Measurements from ENCODE around the gene PRC1.

PRC1 gene

GRCh38 chr15:90982135-90982534 is 12.2 kb downstream of the PRC1 start:
- no peak overlapping the region for H3K4me3 ChIP-seq (ENCODE audit: low read length)
- H3K9me3 ChIP-seq (ENCODE audit: low read length): no peaks in the 10 kb centered on the region
- H3K4me1 ChIP-seq (ENCODE audit: insufficient read depth, low read length): no peaks in the 10 kb centered on the region
- no peak overlapping the region for H2AFZ ChIP-seq (ENCODE audit: low read depth, low read length)
- H3K36me3 ChIP-seq (ENCODE audit: insufficient read depth, low read length): peaks cover 69% of the 10 kb centered on the region
- H3K27me3 ChIP-seq (ENCODE audit: insufficient read depth, low read length): no peaks in the 10 kb centered on the region

GRCh38 chr15:90981681-90982080 is 12.7 kb downstream of the PRC1 start:
- H3K36me3 ChIP-seq (ENCODE audit: insufficient read depth, low read length): peaks cover 73% of the 10 kb centered on the region
- no peaks in the 10 kb centered on the region for H3K9me3 ChIP-seq (ENCODE audit: low read length)
- no peaks in the 10 kb centered on the region for H3K4me1 ChIP-seq (ENCODE audit: insufficient read depth, low read length)
- no peak overlapping the region for H3K4me3 ChIP-seq (ENCODE audit: low read length)
- H3K27me3 ChIP-seq (ENCODE audit: insufficient read depth, low read length): no peaks in the 10 kb centered on the region
- H2AFZ ChIP-seq (ENCODE audit: low read depth, low read length): no peak overlapping the region

DNA sequence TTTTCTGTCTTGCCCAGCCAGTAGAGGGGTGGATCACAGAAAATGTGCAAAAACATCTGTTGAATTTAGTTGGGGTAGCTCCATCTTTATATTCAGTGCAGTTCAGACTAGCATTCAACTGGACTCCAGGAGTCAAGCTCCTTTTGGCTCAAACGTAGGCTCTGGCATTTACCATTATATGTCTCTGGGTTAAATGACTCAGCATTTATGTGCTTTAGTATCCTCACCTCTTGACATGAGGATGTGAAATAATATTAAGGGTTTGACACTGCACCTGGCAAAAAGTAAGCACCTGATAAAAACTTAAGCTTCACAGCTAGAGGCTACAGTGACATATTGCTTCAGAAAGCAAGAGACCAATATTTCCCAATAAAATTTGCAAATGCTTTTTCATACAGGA is 14.8 kb downstream of the PRC1 start:
- no peak overlapping the region for H3K4me3 ChIP-seq (ENCODE audit: low read length)
- H3K9me3 ChIP-seq (ENCODE audit: low read length): no peaks in the 10 kb centered on the region
- no peak overlapping the region for H2AFZ ChIP-seq (ENCODE audit: low read depth, low read length)
- peaks cover 83% of the 10 kb centered on the region for H3K36me3 ChIP-seq (ENCODE audit: insufficient read depth, low read length)
- H3K4me1 ChIP-seq (ENCODE audit: insufficient read depth, low read length): no peaks in the 10 kb centered on the region
- no peaks in the 10 kb centered on the region for H3K27me3 ChIP-seq (ENCODE audit: insufficient read depth, low read length)

- H3K4me3 ChIP-seq (ENCODE audit: low read length): no peak overlapping the region
- no peak overlapping the region for H2AFZ ChIP-seq (ENCODE audit: low read depth, low read length)
- no peaks in the 10 kb centered on the region for H3K27me3 ChIP-seq (ENCODE audit: insufficient read depth, low read length)
- no peaks in the 10 kb centered on the region for H3K4me1 ChIP-seq (ENCODE audit: insufficient read depth, low read length)
- no peaks in the 10 kb centered on the region for H3K9me3 ChIP-seq (ENCODE audit: low read length)
- H3K36me3 ChIP-seq (ENCODE audit: insufficient read depth, low read length): peaks cover 71% of the 10 kb centered on the region
Observed at GRCh38 chr15:90974216-90974615, 20.1 kb downstream of the PRC1 start.

GRCh38 chr15:90972133-90972532 is 22.2 kb downstream of the PRC1 start:
- no peaks in the 10 kb centered on the region for H3K9me3 ChIP-seq (ENCODE audit: low read length)
- no peak overlapping the region for H3K4me3 ChIP-seq (ENCODE audit: low read length)
- no peaks in the 10 kb centered on the region for H3K27me3 ChIP-seq (ENCODE audit: insufficient read depth, low read length)
- H3K4me1 ChIP-seq (ENCODE audit: insufficient read depth, low read length): no peaks in the 10 kb centered on the region
- H2AFZ ChIP-seq (ENCODE audit: low read depth, low read length): no peak overlapping the region
- H3K36me3 ChIP-seq (ENCODE audit: insufficient read depth, low read length): peaks cover 76% of the 10 kb centered on the region

DNA sequence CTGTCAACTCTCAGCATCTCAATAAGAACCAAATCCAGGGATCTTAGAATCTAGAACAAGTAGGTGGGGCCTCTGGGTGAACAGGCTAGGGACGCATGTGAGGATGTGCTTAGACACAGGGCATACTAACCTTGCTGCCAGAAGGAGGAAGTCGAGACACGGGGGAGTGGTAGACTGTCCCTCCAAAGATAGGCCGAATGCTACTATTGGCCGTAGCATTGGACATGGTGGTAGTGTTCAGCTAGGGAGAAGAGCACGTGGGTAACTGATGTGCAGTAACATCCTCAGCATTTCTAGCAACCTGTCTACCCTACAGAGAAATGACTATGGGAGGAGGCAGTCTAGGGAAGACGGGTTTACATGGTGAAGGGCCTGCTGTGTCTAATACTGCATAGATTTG is 24.1 kb downstream of the PRC1 start:
- H3K36me3 ChIP-seq (ENCODE audit: insufficient read depth, low read length): peaks cover 80% of the 10 kb centered on the region
- no peaks in the 10 kb centered on the region for H3K27me3 ChIP-seq (ENCODE audit: insufficient read depth, low read length)

DNA sequence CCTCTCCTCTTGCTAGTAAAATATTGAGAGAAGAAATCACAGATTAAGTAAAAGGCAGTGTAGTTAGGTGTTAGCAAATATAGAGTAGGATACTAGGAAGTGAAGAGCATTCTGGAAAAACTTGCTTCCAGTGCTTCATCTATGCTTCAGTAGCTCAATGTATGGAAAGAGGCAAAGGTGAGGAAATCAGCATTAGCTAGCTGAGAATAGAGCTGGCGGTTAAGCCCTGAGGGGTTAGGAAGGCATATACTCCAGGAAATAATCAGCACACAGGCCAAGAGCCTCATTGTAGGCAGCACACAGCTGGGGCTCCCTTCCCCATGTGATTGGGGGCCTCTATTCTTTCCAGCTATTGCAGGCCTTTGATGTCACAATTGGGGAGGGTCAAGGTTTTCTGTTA is 25.9 kb downstream of the PRC1 start:
- H2AFZ ChIP-seq (ENCODE audit: low read depth, low read length): no peak overlapping the region
- H3K4me1 ChIP-seq (ENCODE audit: insufficient read depth, low read length): no peaks in the 10 kb centered on the region
- no peaks in the 10 kb centered on the region for H3K9me3 ChIP-seq (ENCODE audit: low read length)
- H3K27me3 ChIP-seq (ENCODE audit: insufficient read depth, low read length): no peaks in the 10 kb centered on the region
- H3K4me3 ChIP-seq (ENCODE audit: low read length): no peak overlapping the region
- H3K36me3 ChIP-seq (ENCODE audit: insufficient read depth, low read length): peaks cover 76% of the 10 kb centered on the region

More for the DNA sequence above, 24.1 kb downstream of the PRC1 start:
- no peaks in the 10 kb centered on the region for H3K9me3 ChIP-seq (ENCODE audit: low read length)
- no peaks in the 10 kb centered on the region for H3K4me1 ChIP-seq (ENCODE audit: insufficient read depth, low read length)
- no peak overlapping the region for H3K4me3 ChIP-seq (ENCODE audit: low read length)
- no peak overlapping the region for H2AFZ ChIP-seq (ENCODE audit: low read depth, low read length)

DNA sequence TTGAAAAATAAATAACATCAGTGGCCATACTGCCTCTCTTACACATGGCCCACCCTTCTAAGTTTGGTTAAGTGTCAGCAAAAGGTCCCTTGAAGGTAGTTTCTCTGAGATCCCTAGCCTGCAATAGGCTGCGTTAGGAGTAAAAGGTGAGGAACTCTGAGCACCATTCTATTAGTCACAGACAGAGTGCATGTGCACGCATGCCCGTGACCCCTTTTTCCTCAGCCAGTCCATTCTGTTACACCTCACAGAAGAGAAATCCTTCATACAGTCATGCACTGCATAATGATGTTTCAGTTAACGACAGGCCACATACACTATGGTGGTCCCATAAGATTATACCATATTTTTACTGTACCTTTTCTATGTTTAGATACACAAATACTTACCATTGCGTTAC is 27.1 kb downstream of the PRC1 start:
- peaks cover 67% of the 10 kb centered on the region for H3K36me3 ChIP-seq (ENCODE audit: insufficient read depth, low read length)
- H3K27me3 ChIP-seq (ENCODE audit: insufficient read depth, low read length): no peaks in the 10 kb centered on the region
- no peaks in the 10 kb centered on the region for H3K4me1 ChIP-seq (ENCODE audit: insufficient read depth, low read length)
- H2AFZ ChIP-seq (ENCODE audit: low read depth, low read length): no peak overlapping the region
- H3K9me3 ChIP-seq (ENCODE audit: low read length): no peaks in the 10 kb centered on the region
- no peak overlapping the region for H3K4me3 ChIP-seq (ENCODE audit: low read length)

GRCh38 chr15:90966262-90966661 is 28.1 kb downstream of the PRC1 start:
- Histone ChIP-seq H3K4me1 (ENCODE audit: insufficient read depth, low read length) (no peaks in the 10 kb centered on the region), H3K9me3 (ENCODE audit: low read length) (no peaks in the 10 kb centered on the region), H3K4me3 (ENCODE audit: low read length) (no peak overlapping the region), H3K36me3 (ENCODE audit: insufficient read depth, low read length) (peaks cover 72% of the 10 kb centered on the region), H2AFZ (ENCODE audit: low read depth, low read length) (no peak overlapping the region), H3K27me3 (ENCODE audit: insufficient read depth, low read length) (no peaks in the 10 kb centered on the region)

- no peaks in the 10 kb centered on the region for H3K9me3 ChIP-seq (ENCODE audit: low read length)
- no peaks in the 10 kb centered on the region for H3K27me3 ChIP-seq (ENCODE audit: insufficient read depth, low read length)
- no peak overlapping the region for H2AFZ ChIP-seq (ENCODE audit: low read depth, low read length)
- H3K4me1 ChIP-seq (ENCODE audit: insufficient read depth, low read length): no peaks in the 10 kb centered on the region
- H3K36me3 ChIP-seq (ENCODE audit: insufficient read depth, low read length): peaks cover 48% of the 10 kb centered on the region
- H3K4me3 ChIP-seq (ENCODE audit: low read length): no peak overlapping the region
Observed at GRCh38 chr15:90962021-90962420, 32.3 kb downstream of the PRC1 start.

- Histone ChIP-seq H3K9me3 (ENCODE audit: low read length) (no peaks in the 10 kb centered on the region), H3K36me3 (ENCODE audit: insufficient read depth, low read length) (peaks cover 37% of the 10 kb centered on the region), H3K4me1 (ENCODE audit: insufficient read depth, low read length) (no peaks in the 10 kb centered on the region), H2AFZ (ENCODE audit: low read depth, low read length) (no peak overlapping the region), H3K27me3 (ENCODE audit: insufficient read depth, low read length) (no peaks in the 10 kb centered on the region), H3K4me3 (ENCODE audit: low read length) (no peak overlapping the region)
Observed at GRCh38 chr15:90960298-90961091, 33.8 kb downstream of the PRC1 start.

DNA sequence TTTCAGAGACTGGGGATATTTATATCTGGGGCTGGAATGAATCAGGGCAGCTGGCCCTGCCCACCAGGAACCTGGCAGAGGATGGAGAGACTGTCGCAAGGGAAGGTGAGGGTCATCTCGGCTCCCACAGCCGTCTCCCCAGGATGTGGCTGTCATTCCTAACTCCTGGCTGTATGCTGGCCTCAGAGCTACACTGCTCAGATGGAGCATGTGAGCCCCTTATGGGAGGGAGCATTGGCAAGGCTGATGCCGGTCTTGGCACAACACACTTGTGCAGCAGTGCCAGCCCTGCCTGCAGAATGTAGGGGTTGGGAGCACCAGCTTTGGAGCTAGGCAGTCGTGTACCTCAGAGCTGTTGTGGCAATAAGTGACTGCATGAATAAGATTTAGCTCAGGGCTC is 34.4 kb downstream of the PRC1 start:
- no peaks in the 10 kb centered on the region for H3K4me1 ChIP-seq (ENCODE audit: insufficient read depth, low read length)
- peaks cover 31% of the 10 kb centered on the region for H3K36me3 ChIP-seq (ENCODE audit: insufficient read depth, low read length)
- no peaks in the 10 kb centered on the region for H3K9me3 ChIP-seq (ENCODE audit: low read length)
- H3K27me3 ChIP-seq (ENCODE audit: insufficient read depth, low read length): no peaks in the 10 kb centered on the region
- no peak overlapping the region for H2AFZ ChIP-seq (ENCODE audit: low read depth, low read length)
- H3K4me3 ChIP-seq (ENCODE audit: low read length): no peak overlapping the region

DNA sequence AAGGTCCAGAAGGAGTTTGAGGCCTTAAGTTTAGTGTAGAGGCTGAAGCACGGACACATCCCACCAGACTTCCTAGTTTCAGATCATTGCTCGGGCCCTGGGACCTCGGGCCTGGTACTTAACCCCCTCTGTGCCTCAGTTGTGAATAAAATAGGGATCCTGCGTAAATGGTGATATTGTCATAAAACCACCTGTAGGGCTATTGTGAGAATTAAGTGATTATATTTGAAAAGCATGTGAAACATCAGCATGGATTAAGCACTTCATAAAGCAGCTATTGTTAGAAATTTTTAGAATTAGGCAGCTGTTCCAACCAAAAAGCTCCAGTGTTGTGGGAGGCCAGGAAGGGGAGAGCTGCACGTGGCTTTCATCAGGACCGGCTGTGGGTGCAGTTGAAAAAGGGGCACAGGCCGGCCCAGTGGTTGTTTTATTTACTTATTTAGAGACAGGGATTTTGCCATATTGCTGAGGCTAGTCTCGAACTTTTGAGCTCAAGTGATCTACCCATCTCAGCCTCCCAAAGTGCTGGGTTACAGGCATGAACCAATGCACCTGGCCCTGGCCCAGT is 35.2 kb downstream of the PRC1 start:
- Histone ChIP-seq H2AFZ (ENCODE audit: low read depth, low read length) (no peak overlapping the region), H3K4me1 (ENCODE audit: insufficient read depth, low read length) (no peaks in the 10 kb centered on the region), H3K27me3 (ENCODE audit: insufficient read depth, low read length) (no peaks in the 10 kb centered on the region), H3K9me3 (ENCODE audit: low read length) (no peaks in the 10 kb centered on the region), H3K4me3 (ENCODE audit: low read length) (no peak overlapping the region), H3K36me3 (ENCODE audit: insufficient read depth, low read length) (peaks cover 29% of the 10 kb centered on the region)

- H3K27me3 ChIP-seq (ENCODE audit: insufficient read depth, low read length): no peaks in the 10 kb centered on the region
- H3K4me1 ChIP-seq (ENCODE audit: insufficient read depth, low read length): no peaks in the 10 kb centered on the region
- peaks cover 38% of the 10 kb centered on the region for H3K36me3 ChIP-seq (ENCODE audit: insufficient read depth, low read length)
- H3K9me3 ChIP-seq (ENCODE audit: low read length): no peaks in the 10 kb centered on the region
- no peak overlapping the region for H3K4me3 ChIP-seq (ENCODE audit: low read length)
- no peak overlapping the region for H2AFZ ChIP-seq (ENCODE audit: low read depth, low read length)
Observed at GRCh38 chr15:90957791-90958190, 36.5 kb downstream of the PRC1 start.
